ENCODE measurements around the gene SAXO2.
"Not testable (repeated sequence)": the region's sequence is repeated elsewhere in the genome, so short reads cannot be mapped to it uniquely, and the experiment has no call there.

DNA sequence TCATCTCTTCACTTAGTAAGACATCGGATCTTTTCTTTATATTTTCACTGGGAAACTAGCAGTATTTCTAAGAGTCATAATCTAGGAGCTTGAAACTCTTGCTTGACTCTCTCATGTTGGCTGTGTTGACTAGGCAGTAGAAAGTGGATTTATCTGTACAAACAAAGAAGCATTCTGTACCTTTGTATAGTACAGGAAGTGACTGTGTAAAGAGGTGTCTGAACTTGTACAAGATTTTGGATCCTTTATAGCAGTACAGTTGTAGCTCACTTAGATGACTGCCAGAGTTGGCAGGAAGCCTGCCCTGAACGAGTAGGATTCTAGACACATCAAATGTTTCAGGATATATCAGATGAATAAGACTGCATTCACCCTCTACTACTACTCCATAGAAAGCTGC, 5.8 kb downstream of the SAXO2 start:
- TF ChIP-seq, protein P1, sequence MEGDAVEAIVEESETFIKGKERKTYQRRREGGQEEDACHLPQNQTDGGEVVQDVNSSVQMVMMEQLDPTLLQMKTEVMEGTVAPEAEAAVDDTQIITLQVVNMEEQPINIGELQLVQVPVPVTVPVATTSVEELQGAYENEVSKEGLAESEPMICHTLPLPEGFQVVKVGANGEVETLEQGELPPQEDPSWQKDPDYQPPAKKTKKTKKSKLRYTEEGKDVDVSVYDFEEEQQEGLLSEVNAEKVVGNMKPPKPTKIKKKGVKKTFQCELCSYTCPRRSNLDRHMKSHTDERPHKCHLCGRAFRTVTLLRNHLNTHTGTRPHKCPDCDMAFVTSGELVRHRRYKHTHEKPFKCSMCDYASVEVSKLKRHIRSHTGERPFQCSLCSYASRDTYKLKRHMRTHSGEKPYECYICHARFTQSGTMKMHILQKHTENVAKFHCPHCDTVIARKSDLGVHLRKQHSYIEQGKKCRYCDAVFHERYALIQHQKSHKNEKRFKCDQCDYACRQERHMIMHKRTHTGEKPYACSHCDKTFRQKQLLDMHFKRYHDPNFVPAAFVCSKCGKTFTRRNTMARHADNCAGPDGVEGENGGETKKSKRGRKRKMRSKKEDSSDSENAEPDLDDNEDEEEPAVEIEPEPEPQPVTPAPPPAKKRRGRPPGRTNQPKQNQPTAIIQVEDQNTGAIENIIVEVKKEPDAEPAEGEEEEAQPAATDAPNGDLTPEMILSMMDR (IDR thresholded peaks at IDR 0.05) = not testable (repeated sequence)
- TF ChIP-seq POLR2A (IDR thresholded peaks at IDR 0.05) = not testable (repeated sequence)
